Measurements from ENCODE around the gene TSC1. TPM values are rescaled to one million over a fixed set of nuclear protein-coding genes. Genes with fewer than 3 reads are reported as not detected.
A peak's percentile ranks its signal among the peaks of the same experiment; 100 is the strongest.

Gene TSC1
- total RNA-seq, 2 experiments from 2014 or later: 28.7 to 66.2 TPM

GRCh38 chr9:132982458-132982857 is 38.0 kb upstream of the TSC1 start:
- DNase-seq (ENCODE audit: low spot score): no peak
- Histone ChIP-seq H2AFZ (ENCODE audit: low read length) (no peak overlapping the region), H3K4me1 (ENCODE audit: insufficient read depth, low read length, poor library complexity, severe bottlenecking) (peaks cover 16% of the 10 kb centered on the region), H3K9me3 (ENCODE audit: low read length) (no peaks in the 10 kb centered on the region), H3K27ac (ENCODE audit: low read depth, low read length, poor library complexity, severe bottlenecking) (no peak overlapping the region), H3K79me2 (ENCODE audit: insufficient read depth, low read depth, low read length) (no peaks in the 10 kb centered on the region), H3K36me3 (ENCODE audit: insufficient read depth, low read length) (no peaks in the 10 kb centered on the region), H3K4me3 (ENCODE audit: low read depth, low read length, poor library complexity, severe bottlenecking) (no peak overlapping the region), H3K4me2 (ENCODE audit: low read length) (no peak overlapping the region), H3K9me2 (ENCODE audit: insufficient read depth, low read length) (no peaks in the 10 kb centered on the region), H4K20me1 (ENCODE audit: insufficient read depth, low read length) (no peaks in the 10 kb centered on the region)
- ChIA-PET CTCF (ENCODE audit: unreplicated experiment) (no interaction called here), POLR2A (interaction anchor here (0.6 kb wide), 1 partner anchor 31 kb away, joined by 3 read pairs; no protein-coding TSS in a partner anchor)
- intact Hi-C loops (cut with micrococcal nuclease; ENCODE audit: unreplicated experiment): no loop called here
- BruUV-seq (replicated peaks): no TSS peak
- TF ChIP-seq EZH2phosphoT487 (IDR thresholded peaks at IDR 0.05; ENCODE audit: borderline replicate concordance, low read depth, low read length) (no peak), CTCF (conservative IDR thresholded peaks at IDR 0.05; ENCODE audit: low read length) (no peak)

- Histone ChIP-seq H3K4me1 (ENCODE audit: insufficient read depth, low read length, poor library complexity, severe bottlenecking) (peaks cover 20% of the 10 kb centered on the region), H3K9me2 (ENCODE audit: insufficient read depth, low read length) (no peaks in the 10 kb centered on the region), H3K36me3 (ENCODE audit: insufficient read depth, low read length) (no peaks in the 10 kb centered on the region), H2AFZ (ENCODE audit: low read length) (no peak overlapping the region), H3K9me3 (ENCODE audit: low read length) (no peaks in the 10 kb centered on the region), H3K4me3 (ENCODE audit: low read depth, low read length, poor library complexity, severe bottlenecking) (no peak overlapping the region), H3K79me2 (ENCODE audit: insufficient read depth, low read depth, low read length) (no peaks in the 10 kb centered on the region), H3K4me2 (ENCODE audit: low read length) (no peak overlapping the region), H4K20me1 (ENCODE audit: insufficient read depth, low read length) (no peaks in the 10 kb centered on the region), H3K27ac (ENCODE audit: low read depth, low read length, poor library complexity, severe bottlenecking) (no peak overlapping the region)
- CTCF ChIA-PET (ENCODE audit: unreplicated experiment): no interaction called here
- intact Hi-C loops (cut with micrococcal nuclease; ENCODE audit: unreplicated experiment): no loop called here
- POLR2A ChIA-PET: interaction anchor here (0.6 to 0.7 kb wide), 2 partner anchors 44 to 50 kb away, joined by 4 to 6 read pairs; partner anchors contain the start of gene GTF3C5
- no TSS peak for BruUV-seq (replicated peaks)
- no peak for DNase-seq (ENCODE audit: low spot score)
- no peak for TF ChIP-seq EZH2phosphoT487 (IDR thresholded peaks at IDR 0.05; ENCODE audit: borderline replicate concordance, low read depth, low read length)
- TF ChIP-seq CTCF (conservative IDR thresholded peaks at IDR 0.05; ENCODE audit: low read length): no peak
Observed at GRCh38 chr9:132980157-132980556, 35.7 kb upstream of the TSC1 start.

GRCh38 chr9:132978451-132979131 is 34.2 kb upstream of the TSC1 start, which contains the start of gene GFI1B:
Gene GFI1B (plus strand): TSS chr9:132978694. CDS start chr9:132986679, 7,985 bp downstream.
- no peaks in the 10 kb centered on the region for H3K79me2 ChIP-seq (ENCODE audit: insufficient read depth, low read depth, low read length)
- DNase-seq (ENCODE audit: low spot score): no peak
- H3K4me3 ChIP-seq (ENCODE audit: low read depth, low read length, poor library complexity, severe bottlenecking): no peak within 1 kb of the TSS
- no TSS peak for BruUV-seq (replicated peaks)
- peaks cover 20% of the 10 kb centered on the region for H3K4me1 ChIP-seq (ENCODE audit: insufficient read depth, low read length, poor library complexity, severe bottlenecking)
- ChIA-PET POLR2A (interaction anchor here (0.6 to 1.1 kb wide), 2 partner anchors 34 to 38 kb away, joined by 3 read pairs; no protein-coding TSS in a partner anchor), CTCF (ENCODE audit: unreplicated experiment) (no interaction called here)
- H2AFZ ChIP-seq (ENCODE audit: low read length): peak within 1 kb of the TSS; percentile 57; the same call in 1 of the 2 replicates
- H3K9me3 ChIP-seq (ENCODE audit: low read length): no peaks in the 10 kb centered on the region
- TF ChIP-seq EZH2phosphoT487 (IDR thresholded peaks at IDR 0.05; ENCODE audit: borderline replicate concordance, low read depth, low read length) (no peak), CTCF (conservative IDR thresholded peaks at IDR 0.05; ENCODE audit: low read length) (no peak)
- H3K9me2 ChIP-seq (ENCODE audit: insufficient read depth, low read length): no peaks in the 10 kb centered on the region
- no peaks in the 10 kb centered on the region for H4K20me1 ChIP-seq (ENCODE audit: insufficient read depth, low read length)
- intact Hi-C loops (cut with micrococcal nuclease; ENCODE audit: unreplicated experiment): loop anchor here (5.0 kb wide), 1 partner anchor 86 kb away; no protein-coding TSS in a partner anchor
- H3K4me2 ChIP-seq (ENCODE audit: low read length): peak within 1 kb of the TSS; percentile 56
- no peak within 1 kb of the TSS for H3K27ac ChIP-seq (ENCODE audit: low read depth, low read length, poor library complexity, severe bottlenecking)
- no peaks in the 10 kb centered on the region for H3K36me3 ChIP-seq (ENCODE audit: insufficient read depth, low read length)

Data from OCI-LY7 (cell line).